VCaP (cell line): Measurements from ENCODE around the gene IER5L.

Experiments
- H3K27ac ChIP-seq: fragments of 450-650 bp; 2 replicates; pipeline ENCODE4 v1.5.1; 2017
- TF ChIP-seq, protein P1 (sequence below): fragments of 450-650 bp; conservative IDR thresholded peaks from 2 replicates; pipeline ENCODE4 v1.5.1; 2017; ENCODE audit warnings: mild to moderate bottlenecking, moderate library complexity

Gene IER5L

DNA sequence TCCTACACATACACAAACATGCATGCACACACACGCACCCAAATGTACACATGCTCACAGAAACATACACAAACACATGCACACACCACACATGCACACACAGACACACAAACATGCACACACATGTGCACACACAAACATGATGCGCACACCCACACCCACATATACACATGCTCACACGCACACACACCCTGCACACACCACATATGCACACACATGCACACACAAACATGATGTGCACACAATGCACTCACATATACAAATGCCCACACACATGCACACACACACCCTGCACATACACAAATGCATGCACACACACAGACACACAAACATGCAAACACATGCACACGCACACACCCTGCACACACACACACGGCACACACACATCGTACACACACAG lies 7.3 kb upstream of the IER5L start:
- H3K27ac ChIP-seq = no peak overlapping the region
- TF ChIP-seq, protein P1, sequence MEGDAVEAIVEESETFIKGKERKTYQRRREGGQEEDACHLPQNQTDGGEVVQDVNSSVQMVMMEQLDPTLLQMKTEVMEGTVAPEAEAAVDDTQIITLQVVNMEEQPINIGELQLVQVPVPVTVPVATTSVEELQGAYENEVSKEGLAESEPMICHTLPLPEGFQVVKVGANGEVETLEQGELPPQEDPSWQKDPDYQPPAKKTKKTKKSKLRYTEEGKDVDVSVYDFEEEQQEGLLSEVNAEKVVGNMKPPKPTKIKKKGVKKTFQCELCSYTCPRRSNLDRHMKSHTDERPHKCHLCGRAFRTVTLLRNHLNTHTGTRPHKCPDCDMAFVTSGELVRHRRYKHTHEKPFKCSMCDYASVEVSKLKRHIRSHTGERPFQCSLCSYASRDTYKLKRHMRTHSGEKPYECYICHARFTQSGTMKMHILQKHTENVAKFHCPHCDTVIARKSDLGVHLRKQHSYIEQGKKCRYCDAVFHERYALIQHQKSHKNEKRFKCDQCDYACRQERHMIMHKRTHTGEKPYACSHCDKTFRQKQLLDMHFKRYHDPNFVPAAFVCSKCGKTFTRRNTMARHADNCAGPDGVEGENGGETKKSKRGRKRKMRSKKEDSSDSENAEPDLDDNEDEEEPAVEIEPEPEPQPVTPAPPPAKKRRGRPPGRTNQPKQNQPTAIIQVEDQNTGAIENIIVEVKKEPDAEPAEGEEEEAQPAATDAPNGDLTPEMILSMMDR = no peak

DNA sequence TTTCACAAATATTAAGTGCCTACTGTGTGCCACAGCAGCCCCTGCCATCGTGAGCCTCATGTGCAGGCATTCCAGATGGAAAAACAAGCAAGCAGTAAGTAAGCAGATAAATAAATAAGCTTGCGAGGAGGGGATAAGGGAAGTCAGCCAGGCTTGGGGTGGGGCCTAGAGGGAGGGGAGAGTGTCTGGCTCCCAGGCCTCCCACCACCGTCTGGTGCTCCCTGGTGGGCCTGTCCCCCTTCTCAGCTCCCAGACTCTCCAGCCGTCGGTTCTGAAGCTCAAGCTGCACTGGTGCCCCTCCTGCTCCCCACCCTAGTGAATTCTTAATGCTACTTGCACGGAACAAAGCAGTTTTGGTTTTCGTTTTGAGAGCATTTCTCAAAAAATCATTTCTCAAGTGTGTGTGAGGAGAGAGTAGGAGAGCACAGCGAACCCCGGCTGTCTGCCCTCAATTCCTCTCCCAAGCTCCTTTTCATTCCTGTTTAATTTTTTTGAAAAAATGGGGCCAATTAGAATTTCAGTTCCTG lies 6.6 kb upstream of the IER5L start:
- TF ChIP-seq, protein P1 = no peak
- H3K27ac ChIP-seq = no peak overlapping the region

DNA sequence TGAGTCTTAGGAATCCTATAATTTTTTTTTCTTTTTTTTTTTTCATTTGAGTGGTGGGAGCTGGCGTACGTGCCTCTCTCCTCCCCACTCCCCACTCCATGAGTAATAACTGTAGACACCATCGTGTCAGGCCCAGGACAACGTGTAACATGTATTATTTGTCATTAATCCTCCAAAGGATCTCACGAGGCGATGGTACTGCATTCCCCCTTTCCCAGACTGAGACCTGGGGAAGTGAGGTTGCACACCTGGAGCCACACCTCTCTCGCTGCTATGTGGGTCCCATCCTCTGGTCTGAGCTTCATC lies 6.1 kb upstream of the IER5L start:
- no peak overlapping the region for H3K27ac ChIP-seq
- TF ChIP-seq, protein P1 = no peak

DNA sequence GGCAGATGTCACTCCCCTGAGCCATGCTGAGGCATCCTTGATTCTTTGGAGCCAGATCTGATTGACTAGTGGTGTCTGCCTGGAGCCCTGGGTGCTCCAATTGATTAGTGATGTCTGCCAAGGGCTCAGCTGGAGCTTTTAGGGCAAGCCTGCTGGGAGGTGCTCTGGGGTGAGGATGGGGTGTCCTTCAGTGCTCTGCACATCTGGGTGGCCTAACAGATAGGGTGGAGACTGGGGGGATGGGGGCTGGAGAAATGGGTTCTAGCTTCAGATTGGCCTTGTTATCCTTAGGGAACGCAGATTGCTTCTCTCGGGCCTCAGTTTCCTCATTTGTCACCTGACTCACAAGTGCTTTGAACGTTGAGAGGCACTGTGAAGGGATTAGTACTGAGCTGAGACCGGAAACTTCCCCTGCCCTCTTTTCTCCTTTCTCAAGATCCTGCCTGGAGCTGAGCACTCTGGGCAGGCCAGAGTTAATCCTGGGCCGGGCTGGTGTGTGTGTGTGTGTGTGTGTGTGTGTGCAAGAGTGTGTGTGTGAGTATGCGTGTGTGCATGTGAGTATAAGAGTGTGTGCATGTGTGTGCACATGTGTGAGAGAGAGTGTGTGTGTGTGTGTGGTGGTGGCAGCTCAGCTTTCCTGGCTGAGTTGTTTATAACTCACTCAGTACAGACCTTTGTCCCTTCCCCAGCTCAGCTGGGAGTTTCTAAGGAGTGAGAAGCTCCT lies 5.6 kb upstream of the IER5L start:
- no peak overlapping the region for H3K27ac ChIP-seq

DNA sequence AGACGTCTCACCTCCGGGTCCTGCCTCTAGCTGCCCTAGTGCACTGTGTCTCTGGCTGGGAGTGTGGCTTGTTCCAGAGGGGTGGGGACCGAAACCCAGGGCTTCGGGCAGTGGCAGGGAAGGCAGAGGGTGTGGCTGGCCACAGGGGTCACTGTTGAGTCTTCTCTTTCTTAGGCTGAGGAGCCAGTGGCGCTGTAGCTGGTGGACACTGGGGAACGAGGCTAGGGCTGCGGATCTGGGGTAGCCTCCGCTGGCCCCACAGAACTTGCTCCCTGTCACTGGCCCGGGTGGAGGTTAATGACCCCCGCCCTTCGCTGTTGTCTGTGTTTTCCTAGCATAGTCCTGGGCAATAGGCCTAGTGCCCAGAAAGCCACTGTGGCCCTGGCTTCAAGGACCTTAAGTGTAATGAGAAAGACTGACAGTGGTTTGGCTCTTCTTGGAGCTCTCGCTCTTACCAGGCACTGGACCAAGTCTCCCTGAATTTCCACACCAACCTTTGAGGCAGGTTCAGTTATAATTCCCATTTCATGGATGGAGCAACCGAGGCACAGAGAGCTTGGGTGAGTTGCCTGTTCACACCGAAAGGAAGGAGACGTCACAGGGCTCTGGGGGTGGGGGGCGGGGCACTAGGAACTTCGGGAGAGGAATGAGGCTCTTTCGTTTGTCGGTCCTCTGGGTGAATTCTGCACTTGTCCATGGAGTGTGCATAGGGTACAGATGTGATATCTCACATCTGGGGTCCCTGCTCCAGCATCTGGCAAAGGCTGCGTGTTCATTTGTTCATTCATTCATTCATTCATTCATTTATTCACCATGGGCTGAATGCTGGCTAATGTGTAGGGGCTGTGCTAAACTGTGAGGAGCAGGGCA lies 4.8 kb upstream of the IER5L start:
- no peak overlapping the region for H3K27ac ChIP-seq
- TF ChIP-seq, protein P1 = peak; percentile 32

More for the DNA sequence above, 5.6 kb upstream of the IER5L start:
- TF ChIP-seq, protein P1 = no peak

DNA sequence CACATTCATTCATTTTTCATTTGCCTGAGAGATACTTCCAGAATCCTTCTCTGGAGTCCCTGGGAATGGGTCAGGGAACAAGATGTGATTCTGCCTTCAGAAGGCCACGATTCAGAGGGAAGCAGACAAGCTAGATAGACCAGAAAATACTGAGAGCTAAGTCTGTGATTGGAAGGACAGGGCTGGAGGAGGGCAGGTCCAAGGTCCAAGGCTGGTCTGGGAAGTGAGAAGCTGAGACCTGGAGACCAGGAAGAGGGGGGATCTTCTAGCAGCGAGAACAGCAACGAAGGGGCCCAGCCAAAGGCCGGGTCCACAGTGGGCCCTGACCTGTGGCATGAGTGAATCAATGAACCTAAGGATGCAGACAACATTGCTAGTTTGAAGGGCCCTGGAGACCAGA lies 4.1 kb upstream of the IER5L start:
- no peak overlapping the region for H3K27ac ChIP-seq
- TF ChIP-seq, protein P1 = no peak

DNA sequence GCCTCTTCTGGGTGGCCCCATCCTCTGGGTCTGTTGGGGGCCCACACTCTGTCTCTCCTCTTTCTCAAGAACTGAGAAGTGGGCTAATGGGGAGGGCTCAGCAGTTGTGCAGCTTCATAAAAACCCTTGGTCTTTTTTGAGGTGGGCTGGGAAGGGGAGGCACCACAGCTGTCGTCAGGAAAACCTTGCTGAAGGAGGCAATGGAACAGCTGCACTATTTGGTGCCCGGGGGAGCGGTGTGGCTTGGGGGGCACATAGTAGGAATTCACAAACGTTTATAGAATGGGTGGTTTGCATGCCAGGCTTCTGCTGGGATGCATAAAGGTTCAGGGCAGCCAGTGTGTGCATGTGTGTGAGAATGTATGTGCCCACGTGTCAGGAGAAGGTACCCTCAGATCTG lies 3.2 kb upstream of the IER5L start:
- TF ChIP-seq, protein P1 = no peak
- no peak overlapping the region for H3K27ac ChIP-seq
